ENCODE measurements around the gene CTNNA3.
"Not testable (repeated sequence)": the region's sequence is repeated elsewhere in the genome, so short reads cannot be mapped to it uniquely, and the experiment has no call there.

The CTNNA3 gene

DNA sequence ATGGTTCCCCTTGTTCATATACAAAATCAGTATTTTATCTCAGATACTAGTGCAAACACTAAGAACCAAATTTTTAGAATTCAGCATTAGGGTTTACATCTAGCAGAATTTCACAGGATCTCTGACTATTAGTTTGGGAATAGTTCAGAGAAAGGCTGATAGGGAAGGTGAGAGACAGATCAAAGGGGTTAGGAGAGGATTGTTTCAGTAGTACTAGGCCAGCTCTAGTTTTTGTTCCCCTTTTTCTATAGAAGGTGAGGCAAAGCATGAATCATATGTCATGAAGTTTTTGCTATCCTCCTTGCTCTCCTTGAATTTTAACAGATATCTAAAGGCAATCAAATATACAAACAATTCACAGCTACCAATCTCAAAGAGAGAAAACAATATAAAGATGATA is 26.1 kb upstream of the CTNNA3 start:
- Histone ChIP-seq H3K27ac (ENCODE audit: poor library complexity, severe bottlenecking) (no peak overlapping the region), H3K27me3 (ENCODE audit: insufficient read depth, poor library complexity, severe bottlenecking) (peaks cover 19% of the 10 kb centered on the region), H3K36me3 (ENCODE audit: low read depth) (no peaks in the 10 kb centered on the region), H3K4me1 (ENCODE audit: insufficient read depth, poor library complexity, severe bottlenecking) (no peaks in the 10 kb centered on the region), H3K9me3 (ENCODE audit: severe bottlenecking) (no peaks in the 10 kb centered on the region), H3K4me3 (ENCODE audit: severe bottlenecking) (no peak overlapping the region)
- no peak for ATAC-seq (ENCODE audit: low read depth)
- DNase-seq (ENCODE audit: low spot score), result no peak
- TF ChIP-seq, protein P1, sequence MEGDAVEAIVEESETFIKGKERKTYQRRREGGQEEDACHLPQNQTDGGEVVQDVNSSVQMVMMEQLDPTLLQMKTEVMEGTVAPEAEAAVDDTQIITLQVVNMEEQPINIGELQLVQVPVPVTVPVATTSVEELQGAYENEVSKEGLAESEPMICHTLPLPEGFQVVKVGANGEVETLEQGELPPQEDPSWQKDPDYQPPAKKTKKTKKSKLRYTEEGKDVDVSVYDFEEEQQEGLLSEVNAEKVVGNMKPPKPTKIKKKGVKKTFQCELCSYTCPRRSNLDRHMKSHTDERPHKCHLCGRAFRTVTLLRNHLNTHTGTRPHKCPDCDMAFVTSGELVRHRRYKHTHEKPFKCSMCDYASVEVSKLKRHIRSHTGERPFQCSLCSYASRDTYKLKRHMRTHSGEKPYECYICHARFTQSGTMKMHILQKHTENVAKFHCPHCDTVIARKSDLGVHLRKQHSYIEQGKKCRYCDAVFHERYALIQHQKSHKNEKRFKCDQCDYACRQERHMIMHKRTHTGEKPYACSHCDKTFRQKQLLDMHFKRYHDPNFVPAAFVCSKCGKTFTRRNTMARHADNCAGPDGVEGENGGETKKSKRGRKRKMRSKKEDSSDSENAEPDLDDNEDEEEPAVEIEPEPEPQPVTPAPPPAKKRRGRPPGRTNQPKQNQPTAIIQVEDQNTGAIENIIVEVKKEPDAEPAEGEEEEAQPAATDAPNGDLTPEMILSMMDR (IDR thresholded peaks at IDR 0.05; ENCODE audit: poor library complexity, severe bottlenecking), result no peak

DNA sequence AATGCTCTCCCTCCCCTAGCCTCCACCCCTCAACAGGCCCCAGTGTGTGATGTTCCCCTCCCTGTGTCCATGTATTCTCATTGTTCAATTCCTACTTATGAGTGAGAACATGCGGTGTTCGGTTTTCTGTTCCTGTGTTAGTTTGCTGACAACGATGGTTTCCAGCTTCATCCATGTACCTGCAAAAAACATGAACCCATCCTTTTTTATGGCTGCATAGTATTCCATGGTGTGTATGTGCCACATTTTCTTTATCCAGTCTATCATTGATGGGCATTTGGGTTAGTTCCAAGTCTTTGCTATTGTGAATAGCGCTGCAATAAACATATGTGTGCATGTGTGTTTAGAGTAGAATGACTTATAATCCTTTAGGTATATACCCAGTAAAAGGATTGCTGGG is 20.5 kb upstream of the CTNNA3 start:
- H3K9me3 ChIP-seq (ENCODE audit: severe bottlenecking); H3K4me3 ChIP-seq (ENCODE audit: severe bottlenecking); H3K27ac ChIP-seq (ENCODE audit: poor library complexity, severe bottlenecking); H3K4me1 ChIP-seq (ENCODE audit: insufficient read depth, poor library complexity, severe bottlenecking); H3K36me3 ChIP-seq (ENCODE audit: low read depth); DNase-seq (ENCODE audit: low spot score); ATAC-seq (ENCODE audit: low read depth): not testable (repeated sequence)
- H3K27me3 ChIP-seq (ENCODE audit: insufficient read depth, poor library complexity, severe bottlenecking), result peaks cover 19% of the 10 kb centered on the region

DNA sequence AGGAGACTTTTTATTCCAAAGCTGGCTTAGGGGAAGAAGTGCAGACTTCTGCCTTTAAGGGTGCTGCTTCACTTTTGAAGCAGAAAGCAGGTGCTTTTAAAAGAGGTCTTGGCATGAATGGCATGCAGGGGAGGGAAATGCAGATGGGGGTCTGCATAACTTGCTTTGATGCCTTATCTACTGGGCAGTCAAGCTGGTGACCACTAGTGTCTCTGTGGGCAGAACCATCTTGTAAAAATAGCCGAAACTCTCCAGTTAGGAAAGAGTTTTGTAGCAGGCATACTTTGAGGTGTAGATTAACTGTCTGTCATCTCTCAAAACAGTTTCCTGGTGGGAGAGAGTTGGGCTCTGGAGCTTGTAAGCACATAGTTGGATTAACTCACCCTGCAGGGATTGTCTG is 9.9 kb upstream of the CTNNA3 start:
- ATAC-seq (ENCODE audit: low read depth) (no peak), DNase-seq (ENCODE audit: low spot score) (no peak)
- Histone ChIP-seq H3K36me3 (ENCODE audit: low read depth) (no peaks in the 10 kb centered on the region), H3K27me3 (ENCODE audit: insufficient read depth, poor library complexity, severe bottlenecking) (peaks cover 2% of the 10 kb centered on the region), H3K27ac (ENCODE audit: poor library complexity, severe bottlenecking) (no peak overlapping the region), H3K4me1 (ENCODE audit: insufficient read depth, poor library complexity, severe bottlenecking) (no peaks in the 10 kb centered on the region), H3K9me3 (ENCODE audit: severe bottlenecking) (no peaks in the 10 kb centered on the region), H3K4me3 (ENCODE audit: severe bottlenecking) (no peak overlapping the region)
- TF ChIP-seq, protein P1 (IDR thresholded peaks at IDR 0.05; ENCODE audit: poor library complexity, severe bottlenecking), result no peak

DNA sequence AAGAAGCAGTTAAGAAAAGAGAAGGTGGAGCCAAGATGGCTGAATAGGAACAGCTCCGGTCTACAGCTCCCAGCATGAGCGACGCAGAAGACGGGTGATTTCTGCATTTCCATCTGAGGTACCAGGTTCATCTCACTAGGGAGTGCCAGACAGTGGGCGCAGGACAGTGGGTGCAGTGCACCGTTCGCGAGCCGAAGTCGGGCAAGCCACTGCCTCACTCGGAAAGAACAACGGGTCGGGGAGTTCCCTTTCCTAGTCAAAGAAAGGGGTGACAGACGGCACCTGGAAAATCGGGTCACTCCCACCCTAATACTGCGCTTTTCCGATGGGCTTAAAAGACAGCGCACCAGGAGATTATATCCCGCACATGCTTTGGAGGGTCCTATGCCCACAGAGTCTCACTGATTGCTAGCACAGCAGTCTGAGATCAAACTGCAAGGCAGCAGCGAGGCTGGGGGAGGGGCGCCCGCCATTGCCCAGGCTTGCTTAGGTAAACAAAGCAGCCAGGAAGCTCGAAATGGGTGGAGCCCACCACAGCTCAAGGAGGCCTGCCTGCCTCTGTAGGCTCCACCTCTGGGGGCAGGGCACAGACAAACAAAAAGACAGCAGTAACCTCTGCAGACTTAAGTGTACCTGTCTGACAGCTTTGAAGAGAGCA is 3.7 kb upstream of the CTNNA3 start:
- DNase-seq (ENCODE audit: low spot score); H3K4me1 ChIP-seq (ENCODE audit: insufficient read depth, poor library complexity, severe bottlenecking); H3K4me3 ChIP-seq (ENCODE audit: severe bottlenecking); H3K36me3 ChIP-seq (ENCODE audit: low read depth); ATAC-seq (ENCODE audit: low read depth); H3K9me3 ChIP-seq (ENCODE audit: severe bottlenecking); H3K27ac ChIP-seq (ENCODE audit: poor library complexity, severe bottlenecking): not testable (repeated sequence)
- peaks cover 25% of the 10 kb centered on the region for H3K27me3 ChIP-seq (ENCODE audit: insufficient read depth, poor library complexity, severe bottlenecking)

DNA sequence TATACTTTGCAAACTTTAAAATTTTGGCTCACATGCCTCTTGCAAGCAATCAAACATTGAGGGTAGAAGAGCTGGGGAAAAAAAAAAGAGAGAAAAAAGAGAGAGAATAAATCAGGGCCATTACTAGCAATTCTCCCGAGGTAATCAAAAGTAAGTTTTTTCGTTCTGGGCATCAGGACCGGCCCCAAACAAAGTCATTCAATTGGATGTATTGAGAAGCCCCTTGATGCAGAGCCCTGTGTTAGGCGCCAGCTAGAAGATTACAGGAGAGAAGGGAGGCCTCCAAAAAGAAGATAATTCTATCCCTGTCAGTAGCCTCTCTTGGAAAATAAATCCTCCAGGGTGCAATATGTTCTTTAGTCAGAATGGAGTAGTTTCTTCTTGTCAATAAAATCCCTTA is 2.2 kb upstream of the CTNNA3 start:
- no peaks in the 10 kb centered on the region for H3K36me3 ChIP-seq (ENCODE audit: low read depth)
- H3K27ac ChIP-seq (ENCODE audit: poor library complexity, severe bottlenecking), result no peak overlapping the region
- no peaks in the 10 kb centered on the region for H3K4me1 ChIP-seq (ENCODE audit: insufficient read depth, poor library complexity, severe bottlenecking)
- no peak for DNase-seq (ENCODE audit: low spot score)
- TF ChIP-seq, protein P1 (IDR thresholded peaks at IDR 0.05; ENCODE audit: poor library complexity, severe bottlenecking), result no peak
- peaks cover 31% of the 10 kb centered on the region for H3K27me3 ChIP-seq (ENCODE audit: insufficient read depth, poor library complexity, severe bottlenecking)
- no peak for ATAC-seq (ENCODE audit: low read depth)
- no peak overlapping the region for H3K4me3 ChIP-seq (ENCODE audit: severe bottlenecking)
- no peaks in the 10 kb centered on the region for H3K9me3 ChIP-seq (ENCODE audit: severe bottlenecking)

DNA sequence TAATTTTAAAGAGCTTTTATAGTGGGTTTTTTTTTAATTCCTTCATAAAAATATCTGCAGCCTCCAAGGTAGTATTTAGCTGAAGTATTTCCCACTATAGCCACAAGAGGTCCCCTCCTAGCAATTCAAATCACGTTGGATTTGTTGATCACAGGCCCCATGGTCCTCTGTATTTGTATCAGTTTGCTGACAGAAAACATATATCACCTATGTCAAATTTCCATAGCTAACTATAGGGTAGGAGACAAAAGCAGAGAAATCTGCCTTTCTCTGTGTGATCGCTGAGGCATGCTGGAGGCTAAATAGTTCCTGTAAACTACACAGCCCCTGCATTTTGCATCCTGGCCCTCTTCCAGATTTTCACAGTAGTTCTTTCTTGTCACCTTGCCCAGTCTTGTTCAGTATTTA is 1.7 kb upstream of the CTNNA3 start:
- Histone ChIP-seq H3K27me3 (ENCODE audit: insufficient read depth, poor library complexity, severe bottlenecking) (peaks cover 31% of the 10 kb centered on the region), H3K9me3 (ENCODE audit: severe bottlenecking) (no peaks in the 10 kb centered on the region), H3K27ac (ENCODE audit: poor library complexity, severe bottlenecking) (no peak overlapping the region), H3K4me1 (ENCODE audit: insufficient read depth, poor library complexity, severe bottlenecking) (no peaks in the 10 kb centered on the region), H3K36me3 (ENCODE audit: low read depth) (no peaks in the 10 kb centered on the region), H3K4me3 (ENCODE audit: severe bottlenecking) (no peak overlapping the region)
- ATAC-seq (ENCODE audit: low read depth) (peak; percentile 61; the same call in 2 of the 3 replicates), DNase-seq (ENCODE audit: low spot score) (no peak)
- TF ChIP-seq, protein P1 (IDR thresholded peaks at IDR 0.05; ENCODE audit: poor library complexity, severe bottlenecking), result peak; percentile 76
